OCI-LY1 (cell line): ENCODE measurements around the gene PDGFD.

ENCODE experiments used
- CTCF ChIP-seq: fragments of 200-600 bp; sonication (generic), shearing (Covaris generic); IDR thresholded peaks from 2 replicates; pipeline ENCODE4 v1.5.1; 2017; ENCODE audit warnings: mild to moderate bottlenecking, antibody characterized with exemption, low read length, moderate library complexity, mixed read lengths
- EZH2 ChIP-seq: fragments of 200-600 bp; sonication (generic), shearing (Covaris generic); IDR thresholded peaks from 2 replicates; pipeline ENCODE4 v1.8.0; 2017; ENCODE audit warnings: borderline replicate concordance, mixed run types, mild to moderate bottlenecking, antibody characterized with exemption, low read length, moderate library complexity, mixed read lengths

- TF ChIP-seq EZH2 (no peak), CTCF (no peak)
These were observed 130.4 kb downstream of the PDGFD start for GRCh38 chr11:104033561-104033960.
